ENCODE data around the gene TSPAN18.

Gene TSPAN18

DNA sequence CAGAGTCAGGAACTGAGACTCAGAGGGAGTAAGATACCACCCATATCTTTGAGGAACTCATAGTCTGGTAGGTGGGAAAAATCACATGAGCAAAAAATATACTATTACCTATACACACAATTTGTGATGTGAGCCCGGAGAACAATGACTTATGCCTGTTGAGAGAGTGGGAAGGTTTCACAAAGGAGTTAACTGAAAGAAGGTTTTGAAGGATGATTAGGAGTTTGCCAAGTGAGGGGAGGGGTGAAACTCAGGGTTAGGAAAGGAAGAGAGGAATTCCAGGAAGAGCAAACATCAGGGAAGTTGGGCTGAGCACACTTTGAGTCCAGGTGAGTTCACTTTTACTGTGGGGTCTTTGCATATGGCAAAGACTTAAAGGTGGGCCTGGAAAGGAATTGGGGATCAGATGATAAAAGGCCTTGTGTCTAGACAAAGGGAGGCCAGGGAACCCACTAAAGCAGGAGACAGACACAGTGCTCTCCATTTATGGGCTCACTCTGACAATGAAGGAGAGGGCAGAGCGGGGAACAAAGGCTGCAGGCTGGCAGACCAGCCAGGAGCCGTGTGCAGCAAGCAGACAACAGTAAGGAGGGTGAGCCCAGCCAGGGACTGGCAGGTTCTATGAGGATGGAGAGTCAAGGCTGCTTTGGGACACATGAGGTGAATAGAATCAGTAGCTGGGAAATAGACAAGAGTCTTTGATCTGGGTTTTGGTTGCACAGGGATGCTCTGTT lies 33.1 kb downstream of the TSPAN18 start:
- DNase-seq (ENCODE audit: low spot score) = no peak

DNA sequence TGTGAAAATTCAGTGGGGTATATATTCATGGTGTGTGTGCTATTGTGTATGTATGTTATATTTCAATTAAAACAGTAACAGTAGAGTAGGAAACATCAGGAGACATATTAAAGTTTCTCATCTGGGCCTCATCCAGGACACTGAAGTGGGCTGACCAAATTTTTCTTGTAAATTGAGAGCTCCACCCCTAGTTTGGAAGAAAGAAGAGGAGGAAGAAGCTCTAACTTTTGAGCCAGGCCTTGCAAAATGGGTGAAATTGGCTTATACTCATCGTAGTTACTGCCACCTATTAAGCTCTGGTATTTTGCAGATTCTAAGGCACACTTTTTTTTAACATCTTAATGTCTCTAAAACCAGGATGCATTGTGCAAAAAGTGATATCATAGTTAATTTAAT lies 33.7 kb downstream of the TSPAN18 start:
- no peak for DNase-seq (ENCODE audit: low spot score)

DNA sequence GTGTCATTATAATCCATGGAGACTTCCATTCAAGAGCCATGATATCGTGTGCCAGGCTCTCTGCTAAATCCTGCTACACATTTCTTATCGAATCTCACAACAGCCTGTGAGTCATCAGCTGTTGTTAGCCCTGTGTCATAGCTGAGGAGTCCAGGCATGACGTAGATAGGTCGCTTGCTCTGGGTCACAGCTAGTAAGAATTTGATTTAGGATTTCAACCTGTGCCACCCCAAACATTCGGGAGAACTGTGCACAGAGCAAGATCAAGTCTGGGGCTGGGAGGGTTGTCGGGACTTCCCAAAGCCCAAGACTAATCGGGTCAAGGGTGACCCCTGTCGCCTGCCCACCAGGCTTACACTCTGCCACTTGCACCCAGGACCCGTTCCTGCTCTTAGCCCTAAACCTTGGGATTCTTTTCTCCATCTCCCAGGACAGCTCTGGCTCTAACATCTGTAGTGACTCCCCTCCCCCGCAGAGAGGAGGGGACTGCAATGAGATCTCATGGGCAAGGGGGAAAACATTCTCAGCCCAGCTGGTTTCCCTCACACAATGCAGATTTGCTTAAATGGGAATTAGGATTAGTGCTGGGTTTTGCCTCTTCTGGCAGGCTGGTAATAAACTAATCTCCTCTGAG lies 34.3 kb downstream of the TSPAN18 start:
- no peak for DNase-seq (ENCODE audit: low spot score)

DNA sequence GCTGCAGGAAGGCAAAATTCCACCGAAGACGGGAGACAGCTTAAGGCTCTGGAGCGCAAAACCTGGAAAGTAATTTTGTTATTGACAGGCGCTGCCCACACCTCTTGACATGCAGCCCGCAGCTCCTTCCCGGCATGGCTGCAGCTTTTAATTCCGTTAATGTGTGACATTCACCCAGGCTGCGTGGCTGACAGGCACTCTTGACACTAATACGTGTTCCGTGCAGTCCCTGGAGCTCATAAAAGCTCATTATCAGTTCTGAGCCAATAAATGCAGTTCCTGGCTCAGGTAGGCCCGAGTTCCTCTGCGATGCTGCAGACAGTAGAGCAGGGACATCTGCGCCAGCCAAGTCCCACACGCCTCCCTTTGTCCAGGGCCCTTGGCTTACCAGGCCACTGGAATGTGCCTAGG lies 34.8 kb downstream of the TSPAN18 start:
- DNase-seq (ENCODE audit: low spot score) = peak; percentile 65

GRCh38 chr11:44763121-44763820 lies 36.5 kb downstream of the TSPAN18 start:
- DNase-seq (ENCODE audit: low spot score) = no peak

DNA sequence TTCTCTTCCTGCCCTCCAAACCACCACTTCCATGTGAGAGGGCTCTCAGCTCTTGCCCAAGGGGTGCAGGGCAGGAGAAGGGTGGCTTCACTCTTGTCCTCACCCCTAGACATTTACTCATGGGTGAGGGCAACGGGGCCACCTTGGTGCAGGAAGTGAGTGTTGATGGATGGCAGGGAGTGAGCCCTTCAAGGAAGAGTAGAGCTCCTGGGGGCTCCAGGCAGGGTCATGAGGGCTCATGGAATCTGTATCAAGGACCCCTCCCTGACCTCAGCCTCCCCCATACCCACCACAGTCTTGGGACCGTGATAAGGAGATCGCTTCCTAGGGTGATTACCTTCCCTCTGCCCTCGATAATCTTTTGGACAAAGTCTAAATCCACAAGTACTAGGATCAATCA lies 37.8 kb downstream of the TSPAN18 start:
- no peak for DNase-seq (ENCODE audit: low spot score)

- DNase-seq (ENCODE audit: low spot score) = no peak
Measured at GRCh38 chr11:44765026-44765595, 38.3 kb downstream of the TSPAN18 start.

DNA sequence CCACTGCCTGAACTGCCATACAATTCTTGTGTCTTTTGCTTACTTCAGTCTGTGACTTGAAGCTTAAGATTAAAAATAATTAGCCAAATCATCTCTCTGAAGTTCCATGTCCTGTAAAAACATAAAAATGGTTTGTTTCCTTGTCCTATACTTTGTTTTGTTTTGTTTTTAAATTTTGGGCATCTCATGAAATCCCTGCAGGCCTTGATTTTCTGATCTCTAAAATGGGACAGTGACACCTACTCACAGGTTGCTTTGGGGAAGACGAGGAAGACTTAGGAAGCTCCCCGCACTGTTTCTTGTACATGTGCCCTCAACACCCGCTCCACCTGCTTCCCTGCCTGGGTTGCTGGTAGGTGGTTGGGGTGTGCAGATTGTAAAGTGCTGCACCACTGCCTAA lies 38.9 kb downstream of the TSPAN18 start:
- no peak for DNase-seq (ENCODE audit: low spot score)

- DNase-seq (ENCODE audit: low spot score) = no peak
Measured at GRCh38 chr11:44766112-44766971, 39.6 kb downstream of the TSPAN18 start.

GRCh38 chr11:44766972-44767278 lies 40.2 kb downstream of the TSPAN18 start:
- no peak for DNase-seq (ENCODE audit: low spot score)

DNA sequence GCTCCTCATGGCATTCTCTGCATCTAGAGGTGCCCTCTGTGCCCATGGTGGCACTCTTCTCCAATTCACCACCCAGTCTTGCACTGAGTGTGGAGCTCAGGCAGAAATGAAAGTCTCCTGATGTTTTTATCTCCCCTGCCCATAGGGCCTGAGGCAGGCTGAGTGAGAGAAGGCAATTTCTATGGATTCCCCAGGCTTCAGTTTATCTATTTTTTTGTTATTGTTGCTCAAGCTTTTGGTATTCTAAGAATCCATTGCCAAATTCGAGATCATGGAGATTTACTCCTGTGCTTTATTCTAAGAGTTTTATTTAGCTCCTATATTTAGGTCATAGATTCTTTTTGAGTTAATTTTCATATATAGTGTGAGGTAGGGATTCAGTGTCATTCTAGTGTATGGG lies 40.7 kb downstream of the TSPAN18 start:
- no peak for DNase-seq (ENCODE audit: low spot score)

DNA sequence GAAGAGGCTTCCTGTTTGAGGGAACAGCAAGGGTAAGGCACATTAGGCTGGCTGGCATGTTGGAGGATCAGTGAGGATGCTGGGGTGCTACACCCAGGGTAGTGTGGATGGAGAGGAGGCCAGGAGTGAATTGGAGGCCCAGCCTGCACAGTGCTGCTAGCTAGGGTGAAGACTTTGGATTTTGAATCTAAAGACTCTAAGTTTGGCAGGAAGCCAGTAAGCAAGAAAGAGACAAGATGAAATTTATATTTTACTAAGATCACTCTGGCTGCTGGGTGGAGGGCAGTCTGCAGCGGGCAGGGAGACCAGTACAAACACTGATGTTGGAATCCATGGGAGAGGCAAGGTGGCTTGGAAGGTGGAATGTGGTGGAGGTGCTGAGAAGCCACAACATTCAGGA lies 43.6 kb downstream of the TSPAN18 start:
- DNase-seq (ENCODE audit: low spot score) = no peak

- DNase-seq (ENCODE audit: low spot score) = no peak
Measured at GRCh38 chr11:44771252-44771734, 44.5 kb downstream of the TSPAN18 start.

GRCh38 chr11:44771841-44772240 lies 45.1 kb downstream of the TSPAN18 start:
- DNase-seq (ENCODE audit: low spot score) = no peak

- DNase-seq (ENCODE audit: low spot score) = no peak
Measured at GRCh38 chr11:44773351-44773965, 46.7 kb downstream of the TSPAN18 start.

GRCh38 chr11:44774108-44774507 lies 47.3 kb downstream of the TSPAN18 start:
- DNase-seq (ENCODE audit: low spot score) = peak; percentile 77

- no peak for DNase-seq (ENCODE audit: low spot score)
Measured at GRCh38 chr11:44774731-44775130, 48.0 kb downstream of the TSPAN18 start.

- peak; percentile 63 for DNase-seq (ENCODE audit: low spot score)
Measured at GRCh38 chr11:44775366-44775984, 48.7 kb downstream of the TSPAN18 start.

DNA sequence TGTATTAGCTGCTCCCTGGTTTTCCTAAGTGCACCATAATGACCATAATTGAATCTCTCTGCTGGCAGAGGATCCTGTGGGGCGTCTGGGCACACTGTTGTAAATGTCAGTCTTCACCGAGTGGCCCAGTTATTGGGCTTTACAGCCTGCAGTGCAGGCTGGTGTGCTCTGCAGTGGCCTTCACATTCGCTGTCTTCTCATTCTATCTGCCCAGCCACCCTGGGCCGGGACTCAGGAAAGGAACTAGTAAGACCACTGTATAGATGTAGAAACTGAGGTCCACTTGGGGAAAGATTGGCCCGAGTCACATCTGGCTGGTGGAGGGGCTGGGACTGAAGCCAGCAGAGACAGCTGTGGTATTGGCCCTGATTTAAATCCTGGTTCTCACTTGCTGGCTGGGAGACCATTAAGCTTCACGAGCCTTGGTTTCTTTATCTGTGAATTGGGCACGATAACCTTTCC lies 49.3 kb downstream of the TSPAN18 start:
- DNase-seq (ENCODE audit: low spot score) = no peak

- no peak for DNase-seq (ENCODE audit: low spot score)
Measured at GRCh38 chr11:44776551-44777208, 49.9 kb downstream of the TSPAN18 start.

All from cerebellar cortex (tissue), 1 donor.